ENCODE results near the gene BMP4. TPM values are rescaled to one million over a fixed set of nuclear protein-coding genes. Genes with fewer than 3 reads are reported as not detected.

Gene BMP4
- total RNA-seq, 4 donors from 2014 or later = 1.5 to 24.8 (median 6.9) TPM

GRCh38 chr14:53955671-53956426 is 776 bp downstream of the BMP4 start:
- intact Hi-C loops (cut with DNase I) = no loop called here
- peaks cover 0 to 72% (median 0%) of the 10 kb centered on the region in 4 donors for H3K27me3 ChIP-seq
- peak overlapping the region; percentile 62 to 85 (median 80) for H3K27ac ChIP-seq
- H3K4me1 ChIP-seq = peaks cover 19 to 61% (median 23%) of the 10 kb centered on the region in 3 donors
- peaks cover 0 to 8% (median 0%) of the 10 kb centered on the region in 3 donors for H3K36me3 ChIP-seq
- no peaks in the 10 kb centered on the region for H3K9me3 ChIP-seq
- peak overlapping the region; percentile 48 to 73 (median 55) for H3K4me3 ChIP-seq
- TF ChIP-seq CTCF (IDR thresholded peaks at IDR 0.05) (no peak), POLR2A (IDR thresholded peaks at IDR 0.05) (peak in 1 of 4 donors; percentile 19)
- 3 to 7% methylated on average over 12 to 18 of the region's 52 CpGs for WGBS, 2 donors
- DNase-seq = no peak

- Histone ChIP-seq H3K9me3 (no peaks in the 10 kb centered on the region), H3K4me1 (peaks cover 19 to 61% (median 23%) of the 10 kb centered on the region in 3 donors), H3K36me3 (peaks cover 0 to 11% (median 0%) of the 10 kb centered on the region in 3 donors), H3K4me3 (peak overlapping the region; percentile 48 to 73 (median 55)), H3K27ac (peak overlapping the region; percentile 62 to 85 (median 80)), H3K27me3 (peaks cover 0 to 71% (median 0%) of the 10 kb centered on the region in 4 donors)
- no peak for DNase-seq
- intact Hi-C loops (cut with DNase I) = no loop called here
- 1 to 2% methylated on average over 16 to 17 of the region's 17 CpGs for WGBS, 2 donors
- TF ChIP-seq POLR2A (IDR thresholded peaks at IDR 0.05) (no peak), CTCF (IDR thresholded peaks at IDR 0.05) (no peak)
Measured at GRCh38 chr14:53955229-53955556, 1.4 kb downstream of the BMP4 start.

GRCh38 chr14:53954551-53955228 is 1.9 kb downstream of the BMP4 start:
- H3K27me3 ChIP-seq = peaks cover 0 to 71% (median 0%) of the 10 kb centered on the region in 4 donors
- no peaks in the 10 kb centered on the region for H3K9me3 ChIP-seq
- intact Hi-C loops (cut with DNase I) = no loop called here
- H3K4me3 ChIP-seq = peak overlapping the region; percentile 48 to 73 (median 55)
- WGBS, 2 donors = 0% methylated on average over 23 of the region's 53 CpGs
- DNase-seq = no peak
- TF ChIP-seq CTCF (IDR thresholded peaks at IDR 0.05) (no peak), POLR2A (IDR thresholded peaks at IDR 0.05) (no peak)
- H3K36me3 ChIP-seq = peaks cover 0 to 16% (median 0%) of the 10 kb centered on the region in 3 donors
- H3K4me1 ChIP-seq = peaks cover 19 to 61% (median 23%) of the 10 kb centered on the region in 3 donors
- peak overlapping the region; percentile 62 to 85 (median 80) for H3K27ac ChIP-seq

- intact Hi-C loops (cut with DNase I) = no loop called here
- no peak for TF ChIP-seq POLR2A (IDR thresholded peaks at IDR 0.05)
- TF ChIP-seq CTCF (IDR thresholded peaks at IDR 0.05) = no peak
- Histone ChIP-seq H3K27ac (peak overlapping the region; percentile 67 to 85 (median 80)), H3K4me1 (peaks cover 19 to 61% (median 23%) of the 10 kb centered on the region in 3 donors), H3K36me3 (peaks cover 0 to 21% (median 0%) of the 10 kb centered on the region in 3 donors), H3K27me3 (peaks cover 0 to 66% (median 0%) of the 10 kb centered on the region in 4 donors), H3K9me3 (no peaks in the 10 kb centered on the region), H3K4me3 (peak overlapping the region; percentile 48 to 73 (median 55))
- DNase-seq = no peak
- WGBS, 2 donors = 1 to 4% methylated on average over 21 to 32 of the region's 51 CpGs
Measured at GRCh38 chr14:53953828-53954550, 2.6 kb downstream of the BMP4 start.

Measured in esophagus squamous epithelium (tissue), 5 donors.